Raji (cell line): Measurements from ENCODE around the gene DGKB.

ENCODE experiments used
- POLR2A ChIP-seq: IDR thresholded peaks from 2 replicates; pipeline ENCODE4 v1.6.1; 2011; ENCODE audit warnings: low read depth, low read length, control low read depth; ENCODE audit not compliant: insufficient read depth

The DGKB gene

GRCh38 chr7:14720785-14721184 is 181.8 kb downstream of the DGKB start:
- TF ChIP-seq POLR2A: no peak

GRCh38 chr7:14717816-14718215 is 184.7 kb downstream of the DGKB start:
- TF ChIP-seq POLR2A: no peak

- TF ChIP-seq POLR2A: no peak
Measured at GRCh38 chr7:14717169-14717568, 185.4 kb downstream of the DGKB start.

- no peak for TF ChIP-seq POLR2A
Measured at GRCh38 chr7:14714161-14714728, 188.3 kb downstream of the DGKB start.

GRCh38 chr7:14698239-14698638 is 204.3 kb downstream of the DGKB start:
- TF ChIP-seq POLR2A: no peak

- no peak for TF ChIP-seq POLR2A
Measured at GRCh38 chr7:14697684-14698083, 204.9 kb downstream of the DGKB start.

GRCh38 chr7:14691597-14692203 is 210.9 kb downstream of the DGKB start:
- TF ChIP-seq POLR2A: no peak

GRCh38 chr7:14691034-14691433 is 211.5 kb downstream of the DGKB start:
- TF ChIP-seq POLR2A: no peak

- TF ChIP-seq POLR2A: no peak
Measured at GRCh38 chr7:14690486-14690885, 212.1 kb downstream of the DGKB start.

GRCh38 chr7:14690075-14690474 is 212.5 kb downstream of the DGKB start:
- TF ChIP-seq POLR2A: no peak

- TF ChIP-seq POLR2A: no peak
Measured at GRCh38 chr7:14688208-14688607, 214.3 kb downstream of the DGKB start.

- no peak for TF ChIP-seq POLR2A
Measured at GRCh38 chr7:14687777-14688176, 214.8 kb downstream of the DGKB start.

GRCh38 chr7:14687241-14687640 is 215.3 kb downstream of the DGKB start:
- TF ChIP-seq POLR2A: no peak

- TF ChIP-seq POLR2A: no peak
Measured at GRCh38 chr7:14685167-14685566, 217.4 kb downstream of the DGKB start.

GRCh38 chr7:14682910-14683465 is 219.6 kb downstream of the DGKB start:
- no peak for TF ChIP-seq POLR2A

GRCh38 chr7:14676896-14677295 is 225.7 kb downstream of the DGKB start:
- TF ChIP-seq POLR2A: no peak

- TF ChIP-seq POLR2A: no peak
Measured at GRCh38 chr7:14673202-14673601, 229.3 kb downstream of the DGKB start.
